ENCODE data around the gene IFT122. TPM values are rescaled to one million over a fixed set of nuclear protein-coding genes. Genes with fewer than 3 reads are reported as not detected.
"Not testable (repeated sequence)": the region's sequence is repeated elsewhere in the genome, so short reads cannot be mapped to it uniquely, and the experiment has no call there.

The IFT122 gene
- total RNA-seq, 2 donors from 2014 or later: 15.6 to 31.5 TPM

DNA sequence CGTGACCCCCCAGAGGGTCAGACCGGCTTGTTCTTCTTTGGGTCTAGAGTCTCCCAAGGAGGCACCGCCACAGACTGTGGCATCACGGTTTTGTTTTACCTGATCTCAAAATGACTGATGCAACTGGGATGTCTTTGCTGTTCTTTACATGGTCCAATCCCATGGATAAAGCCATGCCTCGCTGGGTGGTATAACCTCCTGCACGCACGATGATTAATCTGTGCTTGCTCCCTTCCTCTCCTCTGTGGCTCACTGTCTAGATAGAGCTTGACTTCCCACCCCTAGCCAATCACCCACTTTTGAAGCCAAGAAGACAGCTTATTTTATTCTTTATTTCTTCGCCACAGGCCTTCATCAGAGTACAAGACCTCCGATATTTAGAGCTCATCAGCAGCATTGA, 51.8 kb downstream of the IFT122 start:
- H3K27me3 ChIP-seq: no peaks in the 10 kb centered on the region
- no peak overlapping the region for H3K4me3 ChIP-seq
- intact Hi-C loops (cut with DNase I): loop anchor here (5.0 kb wide), 3 partner anchors 116 to 441 kb away; partner anchors contain the start of gene PLXND1
- no peak for DNase-seq
- H3K4me1 ChIP-seq: no peaks in the 10 kb centered on the region
- H3K27ac ChIP-seq: no peak overlapping the region
- no peak overlapping the region for H3K9ac ChIP-seq (ENCODE audit: low read depth in 2 of 2, low read length in 2 of 2)
- H3K9me3 ChIP-seq: no peaks in the 10 kb centered on the region
- no peaks in the 10 kb centered on the region for H3K36me3 ChIP-seq
- TF ChIP-seq CTCF (IDR thresholded peaks at IDR 0.05): no peak

DNA sequence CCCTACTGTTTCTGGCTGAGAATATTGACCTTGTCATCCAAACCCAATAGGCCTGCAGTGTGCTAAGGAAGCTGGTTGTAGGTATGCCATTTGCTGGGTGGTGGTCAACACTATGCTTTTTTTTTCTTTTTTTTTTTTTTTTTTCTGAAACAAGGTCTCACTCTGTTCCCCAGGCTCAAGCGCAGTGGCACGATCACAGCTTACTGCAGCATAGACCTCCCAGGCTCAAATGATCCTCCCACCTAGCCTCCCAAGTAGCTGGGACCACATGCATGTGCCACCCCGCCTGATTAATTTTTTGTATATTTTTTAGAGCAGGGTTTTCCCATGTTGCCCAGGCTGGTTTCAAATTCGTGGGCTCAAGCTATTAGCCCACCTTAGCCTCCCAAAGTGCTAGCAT, 52.7 kb downstream of the IFT122 start:
- Histone ChIP-seq H3K4me1 (no peaks in the 10 kb centered on the region), H3K27ac (no peak overlapping the region), H3K9ac (ENCODE audit: low read depth in 2 of 2, low read length in 2 of 2) (no peak overlapping the region), H3K9me3 (no peaks in the 10 kb centered on the region), H3K4me3 (no peak overlapping the region), H3K36me3 (no peaks in the 10 kb centered on the region), H3K27me3 (no peaks in the 10 kb centered on the region)
- intact Hi-C loops (cut with DNase I): loop anchor here (5.0 kb wide), 3 partner anchors 115 to 440 kb away; partner anchors contain the start of gene PLXND1
- TF ChIP-seq CTCF (IDR thresholded peaks at IDR 0.05): no peak
- no peak for DNase-seq

DNA sequence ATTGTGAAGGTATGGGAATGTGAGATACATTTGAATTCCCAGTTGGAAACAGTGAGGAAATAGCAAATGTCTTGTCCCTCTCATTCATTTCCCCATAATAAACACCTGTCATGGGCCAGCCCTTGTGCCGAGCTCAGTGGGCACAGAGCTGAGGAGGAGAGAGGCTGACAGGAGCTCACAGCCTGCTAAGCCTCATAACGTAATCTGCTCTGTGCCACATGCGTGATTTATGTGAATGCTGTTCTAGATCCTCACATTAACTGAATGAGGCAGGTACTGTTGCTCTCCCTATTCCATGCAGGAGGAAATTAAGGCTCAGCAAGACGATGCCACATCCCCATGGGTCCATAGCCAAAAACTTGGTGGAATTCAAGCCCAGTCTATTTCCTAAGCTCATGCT, 53.2 kb downstream of the IFT122 start:
- Histone ChIP-seq H3K36me3 (no peaks in the 10 kb centered on the region), H3K27me3 (no peaks in the 10 kb centered on the region), H3K9ac (ENCODE audit: low read depth in 2 of 2, low read length in 2 of 2) (no peak overlapping the region), H3K4me3 (no peak overlapping the region), H3K27ac (no peak overlapping the region), H3K9me3 (no peaks in the 10 kb centered on the region), H3K4me1 (no peaks in the 10 kb centered on the region)
- TF ChIP-seq CTCF (IDR thresholded peaks at IDR 0.05): no peak
- DNase-seq: no peak
- intact Hi-C loops (cut with DNase I): loop anchor here (5.0 kb wide), 3 partner anchors 114 to 439 kb away; partner anchors contain the start of gene PLXND1

DNA sequence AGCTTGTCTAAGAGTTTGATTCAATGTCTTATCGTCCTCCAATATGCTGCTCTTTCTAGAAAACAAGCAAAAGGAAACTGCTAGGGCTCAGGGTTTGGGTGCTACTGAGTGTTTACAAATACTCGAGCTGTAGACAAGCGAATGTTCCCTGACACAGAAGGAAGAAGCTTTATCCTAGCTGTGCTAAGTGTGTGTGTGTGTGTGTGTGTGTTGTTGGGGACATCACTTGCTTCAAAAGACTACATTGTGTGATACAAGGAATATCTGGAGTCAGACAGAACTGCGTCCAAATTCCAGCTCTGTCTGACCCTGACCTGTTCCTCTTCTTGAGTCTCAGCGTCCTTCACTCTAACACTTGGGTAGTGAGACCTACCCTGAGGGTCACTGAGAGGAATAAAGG, 54.5 kb downstream of the IFT122 start:
- not testable (repeated sequence) for H3K4me3 ChIP-seq; H3K4me1 ChIP-seq; DNase-seq; H3K9ac ChIP-seq (ENCODE audit: low read depth in 2 of 2, low read length in 2 of 2); H3K27me3 ChIP-seq; H3K9me3 ChIP-seq; H3K36me3 ChIP-seq
- H3K27ac ChIP-seq: peak overlapping the region; percentile 37
- intact Hi-C loops (cut with DNase I): loop anchor here (5.0 kb wide), 3 partner anchors 113 to 438 kb away; partner anchors contain the start of gene PLXND1

- H3K9ac ChIP-seq (ENCODE audit: low read depth in 2 of 2, low read length in 2 of 2); H3K4me1 ChIP-seq; H3K36me3 ChIP-seq; intact Hi-C loops (cut with DNase I); H3K4me3 ChIP-seq; DNase-seq; H3K27me3 ChIP-seq; H3K9me3 ChIP-seq; H3K27ac ChIP-seq: not testable (repeated sequence)
These were observed 55.1 kb downstream of the IFT122 start for GRCh38 chr3:129495006-129495639.

GRCh38 chr3:129497876-129498275, 57.9 kb downstream of the IFT122 start:
- H3K9me3 ChIP-seq; H3K36me3 ChIP-seq; H3K9ac ChIP-seq (ENCODE audit: low read depth in 2 of 2, low read length in 2 of 2); H3K4me1 ChIP-seq; H3K27me3 ChIP-seq; intact Hi-C loops (cut with DNase I); H3K27ac ChIP-seq; DNase-seq; H3K4me3 ChIP-seq: not testable (repeated sequence)

- H3K4me1 ChIP-seq; H3K27me3 ChIP-seq; DNase-seq; intact Hi-C loops (cut with DNase I); H3K27ac ChIP-seq; H3K9ac ChIP-seq (ENCODE audit: low read depth in 2 of 2, low read length in 2 of 2); H3K4me3 ChIP-seq; H3K9me3 ChIP-seq; H3K36me3 ChIP-seq: not testable (repeated sequence)
These were observed 58.8 kb downstream of the IFT122 start for GRCh38 chr3:129498603-129499488.

DNA sequence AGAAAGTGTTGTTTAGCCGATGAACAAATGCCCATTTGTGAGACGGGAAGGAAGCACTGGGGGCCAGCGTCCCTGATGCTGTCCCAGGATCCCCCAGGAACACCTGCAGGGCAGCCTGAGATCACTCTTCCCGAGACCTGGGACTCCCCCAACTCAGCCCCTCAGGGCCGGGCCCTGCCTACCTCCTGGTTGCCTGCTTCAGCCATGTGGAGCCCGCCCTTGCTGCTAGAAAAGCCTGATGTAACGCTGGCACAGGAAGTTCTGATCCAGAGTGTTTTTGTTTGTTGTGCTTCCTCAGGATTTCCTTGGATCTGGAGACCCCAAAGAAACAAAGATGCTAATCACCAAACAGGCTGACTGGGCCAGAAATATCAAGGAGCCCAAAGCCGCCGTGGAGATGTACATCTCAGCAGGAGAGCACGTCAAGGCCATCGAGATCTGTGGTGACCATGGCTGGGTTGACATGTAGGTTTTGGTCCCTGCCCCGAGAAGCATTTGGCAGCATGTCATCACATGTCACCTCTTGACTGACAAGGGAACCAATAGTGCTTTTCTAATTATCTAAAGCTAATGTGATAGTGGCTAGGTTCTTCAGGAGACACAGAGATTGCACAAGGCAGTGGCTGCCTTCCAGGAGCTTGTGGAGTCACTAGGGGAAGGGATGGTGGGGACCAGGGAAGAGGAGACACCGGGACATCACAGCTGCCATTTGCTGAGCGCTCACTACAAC, 59.7 kb downstream of the IFT122 start:
- H3K36me3 ChIP-seq; DNase-seq; H3K9me3 ChIP-seq; H3K4me3 ChIP-seq; intact Hi-C loops (cut with DNase I); H3K4me1 ChIP-seq; H3K27me3 ChIP-seq; H3K27ac ChIP-seq; H3K9ac ChIP-seq (ENCODE audit: low read depth in 2 of 2, low read length in 2 of 2): not testable (repeated sequence)

Data from colonic mucosa (tissue), 4 donors.